ENCODE results near the gene MCC. TPM values are rescaled to one million over a fixed set of nuclear protein-coding genes. Genes with fewer than 3 reads are reported as not detected.

Gene MCC
- total RNA-seq, 1 donor from 2014 or later = 10.2 TPM

GRCh38 chr5:113256671-113257452 lies 231.4 kb downstream of the MCC start:
- DNase-seq (ENCODE audit: low spot score in 2 of 2) = no peak
- FAIRE-seq = no peak

- FAIRE-seq = no peak
Observed at GRCh38 chr5:113255579-113256386, 232.5 kb downstream of the MCC start.

GRCh38 chr5:113255105-113255504 lies 233.1 kb downstream of the MCC start:
- FAIRE-seq = no peak
- no peak for DNase-seq (ENCODE audit: low spot score in 2 of 2)

More at GRCh38 chr5:113255579-113256386, 232.5 kb downstream of the MCC start:
- DNase-seq (ENCODE audit: low spot score in 2 of 2) = no peak

GRCh38 chr5:113253037-113253436 lies 235.2 kb downstream of the MCC start:
- FAIRE-seq (no peak), DNase-seq (ENCODE audit: low spot score in 2 of 2) (no peak)

GRCh38 chr5:113252066-113252465 lies 236.2 kb downstream of the MCC start:
- DNase-seq (ENCODE audit: low spot score in 2 of 2) (no peak), FAIRE-seq (no peak)

- FAIRE-seq (no peak), DNase-seq (ENCODE audit: low spot score in 2 of 2) (no peak)
Observed at GRCh38 chr5:113250341-113250953, 237.8 kb downstream of the MCC start.

- DNase-seq (ENCODE audit: low spot score in 2 of 2) = no peak
- no peak for FAIRE-seq
Observed at GRCh38 chr5:113249206-113249605, 239.0 kb downstream of the MCC start.

- DNase-seq (ENCODE audit: low spot score in 2 of 2) (no peak), FAIRE-seq (no peak)
Observed at GRCh38 chr5:113246361-113246870, 241.8 kb downstream of the MCC start.

GRCh38 chr5:113245427-113246225 lies 242.6 kb downstream of the MCC start:
- DNase-seq (ENCODE audit: low spot score in 2 of 2) (no peak), FAIRE-seq (no peak)

- FAIRE-seq (no peak), DNase-seq (ENCODE audit: low spot score in 2 of 2) (no peak)
Observed at GRCh38 chr5:113244966-113245365, 243.3 kb downstream of the MCC start.

- no peak for FAIRE-seq
- DNase-seq (ENCODE audit: low spot score in 2 of 2) = no peak
Observed at GRCh38 chr5:113243349-113243664, 244.9 kb downstream of the MCC start.

- no peak for DNase-seq (ENCODE audit: low spot score in 2 of 2)
- no peak for FAIRE-seq
Observed at GRCh38 chr5:113242481-113243348, 245.5 kb downstream of the MCC start.

GRCh38 chr5:113240951-113241726 lies 247.1 kb downstream of the MCC start:
- FAIRE-seq (no peak), DNase-seq (ENCODE audit: low spot score in 2 of 2) (no peak)

GRCh38 chr5:113240032-113240431 lies 248.2 kb downstream of the MCC start:
- FAIRE-seq (no peak), DNase-seq (ENCODE audit: low spot score in 2 of 2) (no peak)

- FAIRE-seq (no peak), DNase-seq (ENCODE audit: low spot score in 2 of 2) (no peak)
Observed at GRCh38 chr5:113237893-113238292, 250.4 kb downstream of the MCC start.

GRCh38 chr5:113236536-113237288 lies 251.5 kb downstream of the MCC start:
- FAIRE-seq = no peak
- DNase-seq (ENCODE audit: low spot score in 2 of 2) = no peak

GRCh38 chr5:113235884-113236283 lies 252.4 kb downstream of the MCC start:
- FAIRE-seq (no peak), DNase-seq (ENCODE audit: low spot score in 2 of 2) (no peak)

- DNase-seq (ENCODE audit: low spot score in 2 of 2) = no peak
- no peak for FAIRE-seq
Observed at GRCh38 chr5:113234546-113234945, 253.7 kb downstream of the MCC start.
